K562 (cell line): ENCODE measurements around the gene MARCKSL1. TPM values are rescaled to one million over a fixed set of nuclear protein-coding genes. Genes with fewer than 3 reads are reported as not detected.

ENCODE experiments used
- ATAC-seq: fragments of 200-7000 bp; cut with Tn5 transposase; 3 replicates; pipeline ENCODE4 v1.9.1; 2020; ENCODE audit warnings: moderate library complexity
- BruUV-seq: library from RNA; stranded (reverse); fragments of 400-500 nt; replicated peaks from 2 replicates; lab custom pipeline; 2021; lab: Mats Ljungman, UMichigan
- CTCF ChIA-PET: fragments of 300-600 bp; formaldehyde crosslinking; extraction: SDS; loops from one replicate; lab custom pipeline; 2021; ENCODE audit warnings: low intra/inter-chr PET ratio; lab: Yijun Ruan, JAX
- POLR2A ChIA-PET: fragments of 300-600, 350-650 bp; sonication (Branson Sonifier 250); formaldehyde crosslinking; extraction: SDS; loops from one replicate; lab custom pipeline; 2021; ENCODE audit warnings: antibody characterized with exemption, inconsistent platforms; lab: Yijun Ruan, JAX
- DNase-seq, 4 experiments: peaks; one replicate each; pipeline versions ENCODE4 v3.0.0 to v3.0.0-alpha.2; 2011 to 2018; ENCODE audit warnings: low spot score in 3 of 4, mixed read lengths in 3 of 4; ENCODE audit errors: extremely low read depth in 1 of 4
- FAIRE-seq: peaks from 2 replicates; lab custom pipeline; 2011; peaks lifted over from hg19 to GRCh38; lab: Jason Lieb, UNC
- H2AFZ ChIP-seq: 2 replicates; pipeline ENCODE4 v1.6.0; 2011; ENCODE audit warnings: low read depth, low read length, control low read depth, inconsistent platforms
- H3K27ac ChIP-seq: fragments of 200-600 bp; 3 replicates; pipeline ENCODE4 v1.8.0; 2011; ENCODE audit warnings: low read depth, mild to moderate bottlenecking, control low read depth, inconsistent platforms, low read length, moderate library complexity, mixed read lengths; ENCODE audit errors: extremely low read depth
- H3K27me3 ChIP-seq, 2 experiments: fragments of 300-600 bp in 1 of 2; 2 replicates in 1 of 2; 3 replicates in 1 of 2; pipeline versions ENCODE4 v1.6.0 to v1.8.0; 2011; ENCODE audit warnings: inconsistent platforms in 2 of 2, low read length in 2 of 2, mild to moderate bottlenecking in 1 of 2, mixed read lengths in 1 of 2, moderate library complexity in 1 of 2; ENCODE audit not compliant: control insufficient read depth in 2 of 2, insufficient read depth in 2 of 2
- H3K36me3 ChIP-seq: fragments of 300-600 bp; 3 replicates; pipeline ENCODE4 v1.8.0; 2011; ENCODE audit warnings: mild to moderate bottlenecking, low read length, inconsistent platforms; ENCODE audit not compliant: control insufficient read depth, insufficient read depth
- H3K4me1 ChIP-seq, 2 experiments: fragments of 200-600 bp in 1 of 2; replicated peaks in 1 of 2; 2 replicates in 1 of 2; 3 replicates in 1 of 2; pipeline versions ENCODE4 v1.5.1 to v1.8.0; 2011; ENCODE audit warnings: inconsistent platforms in 2 of 2, low read length in 2 of 2, mild to moderate bottlenecking in 1 of 2, mixed read lengths in 1 of 2, moderate library complexity in 1 of 2; ENCODE audit not compliant: control insufficient read depth in 2 of 2, insufficient read depth in 2 of 2
- H3K4me2 ChIP-seq: 2 replicates; pipeline ENCODE4 v1.6.1; 2011; ENCODE audit warnings: low read length, control low read depth, inconsistent platforms, mixed read lengths; ENCODE audit not compliant: insufficient read depth
- H3K4me3 ChIP-seq: fragments of 200-600 bp; sonication (generic), shearing (Covaris generic); 2 replicates; pipeline ENCODE4 v1.5.1; 2016; ENCODE audit warnings: control low read depth, inconsistent platforms
- H3K79me2 ChIP-seq: fragments of 200-600 bp; 3 replicates; pipeline ENCODE4 v1.8.0; 2011; ENCODE audit warnings: low read length, inconsistent platforms; ENCODE audit not compliant: control insufficient read depth, insufficient read depth
- H3K9ac ChIP-seq, 2 experiments: 2 replicates each; pipeline versions ENCODE4 v1.6.0 to v1.6.1; 2011; ENCODE audit warnings: low read depth in 2 of 2, low read length in 2 of 2, control low read depth in 1 of 2, inconsistent platforms in 1 of 2, mild to moderate bottlenecking in 1 of 2, mixed read lengths in 1 of 2; ENCODE audit not compliant: insufficient read depth in 1 of 2
- H3K9me1 ChIP-seq: one replicate; pipeline ENCODE4 v1.6.0; 2011; ENCODE audit warnings: inconsistent platforms, mild to moderate bottlenecking, low read length, moderate library complexity; ENCODE audit not compliant: control insufficient read depth, insufficient read depth
- H3K9me3 ChIP-seq: replicated peaks from 2 replicates; pipeline ENCODE4 v1.5.1; 2011; ENCODE audit warnings: low read depth, low read length, inconsistent platforms; ENCODE audit not compliant: control insufficient read depth, insufficient read depth
- H4K20me1 ChIP-seq: replicated peaks from 2 replicates; pipeline ENCODE4 v1.6.1; 2011; ENCODE audit warnings: low read length, inconsistent platforms, mixed read lengths; ENCODE audit not compliant: control insufficient read depth, insufficient read depth
- DPF2 ChIP-seq: fragments of 450-650 bp; IDR thresholded peaks from 2 replicates; pipeline ENCODE4 v1.6.1; 2016
- FOXA3 ChIP-seq, 2 experiments: fragments of 450-650 bp in 1 of 2; sonication (generic) in 1 of 2; formaldehyde crosslinking; IDR thresholded peaks in 1 of 2; conservative IDR thresholded peaks in 1 of 2; 2 replicates each; pipeline versions ENCODE4 v1.4.0 to v1.8.0; 2020 to 2022; ENCODE audit warnings: mild to moderate bottlenecking in 2 of 2, missing genetic modification reagents in 1 of 2
- FOXK2 ChIP-seq, 2 experiments: fragments of 450-650 bp; IDR thresholded peaks in 1 of 2; conservative IDR thresholded peaks in 1 of 2; 2 replicates each; pipeline ENCODE4 v1.6.1; 2016; ENCODE audit warnings: low read depth in 2 of 2, mild to moderate bottlenecking in 1 of 2
- HLTF ChIP-seq: fragments of 450-650 bp; IDR thresholded peaks from 2 replicates; pipeline ENCODE4 v1.6.1; 2016
- MTA1 ChIP-seq: fragments of 450-650 bp; IDR thresholded peaks from 2 replicates; pipeline ENCODE4 v1.6.1; 2017; ENCODE audit warnings: borderline replicate concordance
- MTF1 ChIP-seq: fragments of 250-450 bp; sonication (Bioruptor Pico); IDR thresholded peaks from 2 replicates; pipeline ENCODE4 v1.9.0; 2021; ENCODE audit warnings: moderate library complexity, mild to moderate bottlenecking, inconsistent platforms, borderline replicate concordance
- PCBP2 ChIP-seq: fragments of 200-400 bp; formaldehyde crosslinking; IDR thresholded peaks from 2 replicates; pipeline ENCODE4 v1.6.1; 2018; ENCODE audit warnings: low read length, low read depth, mild to moderate bottlenecking, moderate library complexity; ENCODE audit not compliant: poor library complexity, severe bottlenecking
- POLR2AphosphoS2 ChIP-seq: IDR thresholded peaks from 2 replicates; pipeline ENCODE4 v1.6.1; 2012; ENCODE audit warnings: low read length, improper control_type of control experiment
- POLR2AphosphoS5 ChIP-seq: IDR thresholded peaks from 2 replicates; pipeline ENCODE4 v1.6.1; 2011; ENCODE audit warnings: mild to moderate bottlenecking, low read depth, low read length, moderate library complexity; ENCODE audit not compliant: control insufficient read depth, insufficient read depth
- SMARCE1 ChIP-seq: fragments of 450-650 bp; IDR thresholded peaks from 2 replicates; pipeline ENCODE4 v1.7.1; 2016; ENCODE audit warnings: mild to moderate bottlenecking
- SPI1 ChIP-seq: IDR thresholded peaks from 2 replicates; pipeline ENCODE4 v1.6.1; 2011; ENCODE audit warnings: low read depth, low read length, control low read depth, borderline replicate concordance
- TRIM24 ChIP-seq, 2 experiments: fragments of 450-650 bp; IDR thresholded peaks; 2 replicates each; pipeline ENCODE4 v1.6.1; 2016
- WGBS: fragments of 100-300 bp; shearing (Covaris generic); methylation state at CpG from one replicate; pipeline ENCODE4 v1.1.6; 2016; ENCODE audit warnings: low coverage, mixed read lengths; ENCODE audit not compliant: insufficient coverage; ENCODE audit errors: missing lambda C conversion rate; 5-methylcytosine and 5-hydroxymethylcytosine counted together
- in situ Hi-C: fragments of 300-500 bp; cut with MboI; formaldehyde crosslinking; loops from 4 replicates; pipeline ENCODE4 v1.15.0; 2018; ENCODE audit warnings: inconsistent platforms, mixed read lengths
- intact Hi-C: fragments of 100-400 bp; cut with micrococcal nuclease; formaldehyde crosslinking; loops from 2 replicates; pipeline ENCODE4 v1.14.2; 2022
- polyA plus RNA-seq, 8 experiments: library from polyadenylated mRNA; depleted of rRNA in 4 of 8; stranded (reverse) in 5 of 8; unstranded in 3 of 8; fragments of >200 nt; fragmentation: Nextera tagmentation in 2 of 8; fragmentation: Illumina TruSeq in 1 of 8; extraction: Ambion mirVana in 2 of 8; extraction: Trizol in 1 of 8; gene quantifications; 2 replicates each; pipeline versions ENCODE4 v1.2.1 to v1.2.3, GENCODE V29; 2011 to 2014; ENCODE audit warnings: inconsistent platforms in 1 of 8, missing spikeins in 1 of 8
- total RNA-seq, 7 experiments: library from RNA; depleted of rRNA in 6 of 7; stranded (reverse); fragments of >200 nt in 6 of 7; fragmentation: Illumina TruSeq in 2 of 7; extraction: Trizol in 2 of 7; gene quantifications; 2 replicates each; pipeline versions ENCODE4 v1.2.1 to v1.2.3, GENCODE V29; 2011 to 2021; ENCODE audit warnings: low replicate concordance in 1 of 7
- TF ChIP-seq, protein P1 (sequence below), 2 experiments: IDR thresholded peaks in 1 of 2; conservative IDR thresholded peaks in 1 of 2; 2 replicates each; pipeline ENCODE4 v1.6.1; 2016; ENCODE audit warnings: low read depth in 2 of 2, mild to moderate bottlenecking in 1 of 2, missing compliant biosample characterization in 1 of 2, missing genetic modification characterization in 1 of 2, moderate library complexity in 1 of 2

Gene MARCKSL1
- total and polyA plus RNA-seq, 9 of the 15 experiments (the other 6 are each of a cell fraction or from before 2014, with no cell fraction given): 14.7 to 325 (median 155) TPM

DNA sequence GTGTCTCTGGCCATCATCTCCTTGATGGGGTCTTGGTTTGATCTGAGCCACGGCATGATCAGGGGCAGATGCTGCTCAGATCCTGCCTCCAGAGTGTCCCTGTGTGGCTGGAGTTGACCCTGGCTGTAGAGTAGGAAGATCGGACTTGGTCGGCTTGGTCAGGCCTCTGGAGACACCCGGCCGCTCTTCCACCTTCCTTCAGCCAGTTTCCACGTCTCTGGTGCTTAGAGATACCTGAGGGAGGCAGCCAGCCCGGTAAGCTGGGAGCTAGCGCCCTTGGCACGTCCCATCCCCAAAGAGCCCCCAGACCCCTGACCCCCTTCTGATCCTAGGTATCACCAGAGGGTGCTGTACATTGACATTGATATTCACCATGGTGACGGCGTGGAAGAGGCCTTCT is 8.8 kb downstream of the MARCKSL1 start:
- peaks cover 3% of the 10 kb centered on the region for H3K9me1 ChIP-seq
- H2AFZ ChIP-seq: no peak overlapping the region
- 92% methylated on average over 10 of the region's 11 CpGs for WGBS
- intact Hi-C loops (no loop called here), in situ Hi-C loops (no loop called here)
- 0 out of 4 replicates have a peak overlapping the region, but pooled peaks of 1 of the 2 experiments have one; percentile 17 for H3K9ac ChIP-seq
- H3K4me2 ChIP-seq: no peak overlapping the region
- H4K20me1 ChIP-seq: peaks cover 5% of the 10 kb centered on the region; the same call in 1 of the 2 replicates
- BruUV-seq: no TSS peak
- FAIRE-seq: no peak
- no peaks in the 10 kb centered on the region for H3K4me1 ChIP-seq
- H3K9me3 ChIP-seq: no peaks in the 10 kb centered on the region
- CTCF ChIA-PET: no interaction called here
- POLR2A ChIA-PET: no interaction called here
- no peak overlapping the region for H3K27ac ChIP-seq
- no peaks in the 10 kb centered on the region for H3K79me2 ChIP-seq
- peaks cover 93% of the 10 kb centered on the region for H3K36me3 ChIP-seq
- no peak for DNase-seq
- no peak for TF ChIP-seq DPF2
- TF ChIP-seq TRIM24 (IDR thresholded peaks at IDR 0.05): no peak
- 0 out of 2 replicates have a peak, but pooled peaks have one; percentile 16 for TF ChIP-seq POLR2AphosphoS5
- no peak for TF ChIP-seq MTA1
- TF ChIP-seq POLR2AphosphoS2: no peak
- no peak for TF ChIP-seq MTF1 (CRISPR knock-in tag)
- ATAC-seq: no peak
- H3K4me3 ChIP-seq: no peak overlapping the region
- no peaks in the 10 kb centered on the region for H3K27me3 ChIP-seq

DNA sequence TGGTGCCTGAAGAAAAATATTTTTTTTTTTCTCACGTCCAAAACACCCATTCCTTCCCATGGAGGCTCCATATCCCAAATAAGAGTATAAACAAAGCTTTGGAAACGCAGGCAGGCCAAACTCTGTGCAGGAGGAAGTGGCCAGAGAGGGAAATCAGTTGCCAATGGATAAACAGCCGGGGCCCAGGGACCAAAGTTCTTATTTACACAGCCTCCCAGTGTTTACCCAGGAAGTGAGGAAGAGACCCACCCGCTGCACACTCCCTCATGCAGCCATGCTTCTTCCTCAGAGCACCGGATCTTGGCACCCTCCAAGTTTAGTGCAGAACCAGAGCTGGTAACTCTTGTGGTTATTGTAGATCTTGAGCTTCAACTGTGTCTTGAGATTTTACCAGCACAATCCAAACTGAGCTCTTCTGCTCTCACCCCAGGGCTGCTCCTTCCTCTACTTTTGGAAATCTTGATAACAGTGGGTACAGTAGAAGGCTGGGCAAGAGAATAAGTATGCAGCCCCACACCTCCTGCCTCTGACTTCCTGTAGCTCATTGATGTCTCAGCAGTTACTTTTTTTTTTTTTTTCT is 14.2 kb downstream of the MARCKSL1 start:
- DNase-seq (no peak), ATAC-seq (no peak; the same call in 2 of the 3 replicates), FAIRE-seq (no peak)
- H3K36me3 ChIP-seq: peaks cover 83% of the 10 kb centered on the region
- POLR2A ChIA-PET: interaction anchor here (0.6 to 6.3 kb wide), 9 partner anchors 10 to 260 kb away, joined by 3 to 75 read pairs (median 4); partner anchors contain the start of gene MARCKSL1
- H3K9me1 ChIP-seq: no peaks in the 10 kb centered on the region
- CTCF ChIA-PET: no interaction called here
- in situ Hi-C loops (no loop called here), intact Hi-C loops (no loop called here)
- no peaks in the 10 kb centered on the region for H3K4me1 ChIP-seq
- H3K4me2 ChIP-seq: no peak overlapping the region
- no TSS peak for BruUV-seq
- peaks cover 7% of the 10 kb centered on the region; the same call in 1 of the 3 replicates for H3K79me2 ChIP-seq
- no peak overlapping the region for H3K27ac ChIP-seq
- no peaks in the 10 kb centered on the region for H3K9me3 ChIP-seq
- WGBS: 66% methylated on average over 5 of the region's 5 CpGs
- H4K20me1 ChIP-seq: peaks cover under 1% of the 10 kb centered on the region; the same call in 1 of the 2 replicates
- H3K27me3 ChIP-seq: no peaks in the 10 kb centered on the region
- H2AFZ ChIP-seq: no peak overlapping the region
- TF ChIP-seq FOXA3 (CRISPR knock-in tag; conservative IDR thresholded peaks at IDR 0.05 in 1 of 2, IDR thresholded peaks at IDR 0.05 in 1 of 2) (peak in 1 of 2 experiments; percentile 76; a peak in 2 of 4 replicates), HLTF (no peak), SPI1 (0 out of 2 replicates have a peak, but pooled peaks have one; percentile 9), SMARCE1 (no peak), PCBP2 (no peak), DPF2 (no peak), FOXK2 (conservative IDR thresholded peaks at IDR 0.05 in 1 of 2, IDR thresholded peaks at IDR 0.05 in 1 of 2; ENCODE audit: low read depth in 2 of 2) (no peak)
- TF ChIP-seq, protein P1, sequence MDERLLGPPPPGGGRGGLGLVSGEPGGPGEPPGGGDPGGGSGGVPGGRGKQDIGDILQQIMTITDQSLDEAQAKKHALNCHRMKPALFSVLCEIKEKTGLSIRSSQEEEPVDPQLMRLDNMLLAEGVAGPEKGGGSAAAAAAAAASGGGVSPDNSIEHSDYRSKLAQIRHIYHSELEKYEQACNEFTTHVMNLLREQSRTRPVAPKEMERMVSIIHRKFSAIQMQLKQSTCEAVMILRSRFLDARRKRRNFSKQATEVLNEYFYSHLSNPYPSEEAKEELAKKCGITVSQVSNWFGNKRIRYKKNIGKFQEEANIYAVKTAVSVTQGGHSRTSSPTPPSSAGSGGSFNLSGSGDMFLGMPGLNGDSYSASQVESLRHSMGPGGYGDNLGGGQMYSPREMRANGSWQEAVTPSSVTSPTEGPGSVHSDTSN (CRISPR knock-in tag; IDR thresholded peaks at IDR 0.05; ENCODE audit: low read depth): no peak
- TF ChIP-seq, protein P1 (tag; conservative IDR thresholded peaks at IDR 0.05; ENCODE audit: low read depth): no peak
- no peak overlapping the region for H3K4me3 ChIP-seq
- no peak overlapping the region for H3K9ac ChIP-seq
